ENCODE results near the gene MARK1.

The MARK1 gene

DNA sequence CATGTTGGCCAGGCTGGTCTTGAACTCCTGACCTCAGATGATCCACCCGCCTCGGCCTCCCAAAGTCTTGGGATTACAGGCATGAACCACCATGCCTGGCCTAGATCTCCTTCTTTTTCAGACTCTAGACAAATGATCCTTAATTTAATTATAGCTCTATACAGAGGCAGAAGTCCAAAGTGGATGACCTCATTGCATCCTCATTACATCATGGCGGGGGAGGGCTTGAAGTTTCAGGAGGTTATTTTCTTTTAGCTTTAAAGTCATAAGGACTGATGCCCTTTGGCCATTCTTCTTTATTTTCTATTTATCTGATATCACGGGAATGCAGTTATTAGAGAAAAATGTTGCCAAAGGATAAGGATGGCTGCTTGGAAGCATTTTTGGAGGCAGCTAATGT is 14.1 kb upstream of the MARK1 start (continued):
- TF ChIP-seq ZNF366 (tag by site-specific recombination; conservative IDR thresholded peaks at IDR 0.05) = 0 out of 2 replicates have a peak, but pooled peaks have one; percentile 55

DNA sequence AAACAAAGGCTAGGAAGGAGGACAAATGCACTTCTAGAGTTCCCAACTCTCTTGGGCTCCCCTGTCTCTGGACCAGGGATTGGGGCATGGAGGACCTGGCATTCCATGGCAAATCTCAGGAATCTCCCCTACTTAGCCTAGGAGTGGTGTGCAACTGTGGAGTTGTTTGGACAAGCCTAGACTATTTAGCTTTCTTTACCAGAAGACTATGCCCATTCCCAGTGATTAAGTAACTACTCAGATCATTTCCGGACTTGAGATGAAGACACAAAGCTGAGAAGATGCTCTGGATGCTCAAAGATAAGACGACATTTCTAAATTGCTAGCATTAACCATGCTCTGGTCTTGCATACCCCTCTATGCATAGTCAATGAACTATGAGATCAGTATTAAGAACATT is 13.7 kb upstream of the MARK1 start:
- H3K4me3 ChIP-seq (ENCODE audit: low read depth, low read length) = no peak overlapping the region
- no peaks in the 10 kb centered on the region for H3K9me3 ChIP-seq (ENCODE audit: control insufficient read depth, insufficient read depth, low read depth, low read length)
- 0 out of 2 replicates have a peak, but pooled peaks have one; percentile 49 for TF ChIP-seq ZNF157 (tag by site-specific recombination; IDR thresholded peaks at IDR 0.05)
- no peak for TF ChIP-seq MZF1 (tag by site-specific recombination; IDR thresholded peaks at IDR 0.05; ENCODE audit: borderline replicate concordance)
- H3K27ac ChIP-seq (ENCODE audit: extremely low read depth, low read depth, low read length) = no peak overlapping the region
- ChIA-PET POLR2A (no interaction called here), CTCF (interaction anchor here (1.2 kb wide), 2 partner anchors 16 to 263 kb away, joined by 4 to 5 read pairs; no protein-coding TSS in a partner anchor)
- H3K4me1 ChIP-seq (ENCODE audit: control insufficient read depth, insufficient read depth, low read length) = no peaks in the 10 kb centered on the region
- no peaks in the 10 kb centered on the region for H3K36me3 ChIP-seq (ENCODE audit: control insufficient read depth in 2 of 2, insufficient read depth in 1 of 2, low read length in 2 of 2)

DNA sequence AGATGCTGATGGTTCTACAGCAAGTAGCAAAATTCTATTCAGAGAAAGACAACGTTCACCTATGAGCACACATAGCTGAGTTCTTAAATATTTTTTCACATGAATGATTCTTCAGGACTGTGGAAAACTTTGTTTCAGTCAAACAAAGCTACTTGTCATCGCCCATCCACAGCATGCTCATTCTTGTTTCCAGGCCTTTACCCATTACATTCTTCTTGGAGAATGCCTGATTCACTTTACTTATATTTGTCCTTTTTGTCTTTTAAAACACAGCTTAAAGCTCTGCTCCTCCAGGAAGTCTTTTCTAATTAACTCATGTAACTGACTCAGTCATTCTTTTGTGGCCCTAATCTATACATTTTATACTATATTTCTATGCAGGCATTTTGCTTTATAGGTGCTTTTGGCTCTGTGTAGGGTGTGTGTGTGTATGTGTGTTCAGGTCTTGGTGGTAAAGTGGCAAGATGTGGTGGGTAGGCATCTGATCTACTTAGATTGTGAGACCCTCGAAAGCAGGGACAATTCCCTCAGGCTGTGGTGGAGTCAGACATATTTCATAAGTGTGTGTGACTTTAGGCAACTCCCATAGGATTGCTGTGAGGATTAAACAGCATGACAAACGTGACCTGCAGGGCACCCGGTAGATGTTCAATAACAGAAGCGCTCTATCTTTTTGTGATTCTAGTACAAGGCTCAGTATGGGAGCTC is 11.8 kb upstream of the MARK1 start:
- ChIA-PET CTCF (no interaction called here), POLR2A (no interaction called here)
- Histone ChIP-seq H3K27ac (ENCODE audit: extremely low read depth, low read depth, low read length) (no peak overlapping the region), H3K9me3 (ENCODE audit: control insufficient read depth, insufficient read depth, low read depth, low read length) (no peaks in the 10 kb centered on the region), H3K4me1 (ENCODE audit: control insufficient read depth, insufficient read depth, low read length) (no peaks in the 10 kb centered on the region), H3K4me3 (ENCODE audit: low read depth, low read length) (no peak overlapping the region), H3K36me3 (ENCODE audit: control insufficient read depth in 2 of 2, insufficient read depth in 1 of 2, low read length in 2 of 2) (no peaks in the 10 kb centered on the region)
- TF ChIP-seq ZSCAN23 (tag by site-specific recombination; IDR thresholded peaks at IDR 0.05) (no peak), ZNF311 (tag by site-specific recombination; IDR thresholded peaks at IDR 0.05; ENCODE audit: borderline replicate concordance) (no peak), ZNF626 (tag by site-specific recombination; IDR thresholded peaks at IDR 0.05) (no peak), SCRT2 (tag by site-specific recombination; IDR thresholded peaks at IDR 0.05) (no peak), ZNF548 (tag by site-specific recombination; IDR thresholded peaks at IDR 0.05) (no peak), ZNF621 (tag by site-specific recombination; IDR thresholded peaks at IDR 0.05) (no peak), KLF1 (tag by site-specific recombination; IDR thresholded peaks at IDR 0.05) (no peak), ZNF214 (tag by site-specific recombination; IDR thresholded peaks at IDR 0.05; ENCODE audit: borderline replicate concordance) (no peak), HOXA7 (CRISPR knock-in tag; IDR thresholded peaks at IDR 0.05; ENCODE audit: borderline replicate concordance) (no peak), ZNF585B (tag by site-specific recombination; IDR thresholded peaks at IDR 0.05) (no peak), ZNF785 (tag by site-specific recombination; IDR thresholded peaks at IDR 0.05) (no peak)
- TF ChIP-seq, protein P1, sequence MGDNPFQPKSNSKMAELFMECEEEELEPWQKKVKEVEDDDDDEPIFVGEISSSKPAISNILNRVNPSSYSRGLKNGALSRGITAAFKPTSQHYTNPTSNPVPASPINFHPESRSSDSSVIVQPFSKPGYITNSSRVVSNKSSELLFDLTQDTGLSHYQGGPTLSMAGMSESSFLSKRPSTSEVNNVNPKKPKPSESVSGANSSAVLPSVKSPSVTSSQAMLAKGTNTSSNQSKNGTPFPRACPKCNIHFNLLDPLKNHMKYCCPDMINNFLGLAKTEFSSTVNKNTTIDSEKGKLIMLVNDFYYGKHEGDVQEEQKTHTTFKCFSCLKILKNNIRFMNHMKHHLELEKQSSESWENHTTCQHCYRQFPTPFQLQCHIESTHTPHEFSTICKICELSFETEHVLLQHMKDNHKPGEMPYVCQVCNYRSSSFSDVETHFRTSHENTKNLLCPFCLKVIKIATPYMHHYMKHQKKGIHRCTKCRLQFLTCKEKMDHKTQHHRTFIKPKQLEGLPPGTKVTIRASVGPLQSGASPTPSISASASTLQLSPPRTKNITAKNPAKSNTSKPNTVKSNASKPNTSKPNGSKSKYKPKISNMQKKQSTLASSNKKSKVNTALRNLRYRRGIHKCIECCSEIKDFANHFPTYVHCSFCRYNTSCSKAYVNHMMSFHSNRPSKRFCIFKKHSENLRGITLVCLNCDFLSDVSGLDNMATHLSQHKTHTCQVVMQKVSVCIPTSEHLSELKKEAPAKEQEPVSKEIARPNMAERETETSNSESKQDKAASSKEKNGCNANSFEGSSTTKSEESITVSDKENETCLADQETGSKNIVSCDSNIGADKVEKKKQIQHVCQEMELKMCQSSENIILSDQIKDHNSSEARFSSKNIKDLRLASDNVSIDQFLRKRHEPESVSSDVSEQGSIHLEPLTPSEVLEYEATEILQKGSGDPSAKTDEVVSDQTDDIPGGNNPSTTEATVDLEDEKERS (tag by site-specific recombination; IDR thresholded peaks at IDR 0.05) = no peak

DNA sequence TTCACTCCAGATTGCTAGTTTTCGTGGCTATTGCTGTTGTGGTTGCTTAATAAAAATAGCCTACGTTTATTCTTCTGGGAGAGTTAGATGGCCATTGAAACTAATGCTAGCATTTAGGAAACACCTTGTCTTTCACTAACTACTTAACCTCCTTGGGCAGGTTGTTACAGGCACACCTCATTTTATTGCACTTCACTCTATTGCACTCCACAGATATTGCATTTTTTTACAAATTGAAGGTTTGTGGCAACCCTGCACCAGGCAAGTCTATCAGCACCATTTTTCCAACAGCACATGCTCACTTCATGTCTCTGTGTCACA is 11.3 kb upstream of the MARK1 start:
- no peaks in the 10 kb centered on the region; the same call in 1 of the 2 replicates for H3K4me1 ChIP-seq (ENCODE audit: control insufficient read depth, insufficient read depth, low read length)
- ChIA-PET CTCF (interaction anchor here (0.8 kb wide), 1 partner anchor 260 kb away, joined by 3 read pairs; no protein-coding TSS in a partner anchor), POLR2A (no interaction called here)
- H3K9me3 ChIP-seq (ENCODE audit: control insufficient read depth, insufficient read depth, low read depth, low read length) = no peaks in the 10 kb centered on the region
- H3K4me3 ChIP-seq (ENCODE audit: low read depth, low read length) = no peak overlapping the region
- H3K36me3 ChIP-seq (ENCODE audit: control insufficient read depth in 2 of 2, insufficient read depth in 1 of 2, low read length in 2 of 2) = no peaks in the 10 kb centered on the region
- H3K27ac ChIP-seq (ENCODE audit: extremely low read depth, low read depth, low read length) = no peak overlapping the region
- TF ChIP-seq, protein P2, sequence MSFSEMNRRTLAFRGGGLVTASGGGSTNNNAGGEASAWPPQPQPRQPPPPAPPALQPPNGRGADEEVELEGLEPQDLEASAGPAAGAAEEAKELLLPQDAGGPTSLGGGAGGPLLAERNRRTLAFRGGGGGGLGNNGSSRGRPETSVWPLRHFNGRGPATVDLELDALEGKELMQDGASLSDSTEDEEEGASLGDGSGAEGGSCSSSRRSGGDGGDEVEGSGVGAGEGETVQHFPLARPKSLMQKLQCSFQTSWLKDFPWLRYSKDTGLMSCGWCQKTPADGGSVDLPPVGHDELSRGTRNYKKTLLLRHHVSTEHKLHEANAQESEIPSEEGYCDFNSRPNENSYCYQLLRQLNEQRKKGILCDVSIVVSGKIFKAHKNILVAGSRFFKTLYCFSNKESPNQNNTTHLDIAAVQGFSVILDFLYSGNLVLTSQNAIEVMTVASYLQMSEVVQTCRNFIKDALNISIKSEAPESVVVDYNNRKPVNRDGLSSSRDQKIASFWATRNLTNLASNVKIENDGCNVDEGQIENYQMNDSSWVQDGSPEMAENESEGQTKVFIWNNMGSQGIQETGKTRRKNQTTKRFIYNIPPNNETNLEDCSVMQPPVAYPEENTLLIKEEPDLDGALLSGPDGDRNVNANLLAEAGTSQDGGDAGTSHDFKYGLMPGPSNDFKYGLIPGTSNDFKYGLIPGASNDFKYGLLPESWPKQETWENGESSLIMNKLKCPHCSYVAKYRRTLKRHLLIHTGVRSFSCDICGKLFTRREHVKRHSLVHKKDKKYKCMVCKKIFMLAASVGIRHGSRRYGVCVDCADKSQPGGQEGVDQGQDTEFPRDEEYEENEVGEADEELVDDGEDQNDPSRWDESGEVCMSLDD (tag by site-specific recombination; IDR thresholded peaks at IDR 0.05) = no peak
- TF ChIP-seq, protein P3, sequence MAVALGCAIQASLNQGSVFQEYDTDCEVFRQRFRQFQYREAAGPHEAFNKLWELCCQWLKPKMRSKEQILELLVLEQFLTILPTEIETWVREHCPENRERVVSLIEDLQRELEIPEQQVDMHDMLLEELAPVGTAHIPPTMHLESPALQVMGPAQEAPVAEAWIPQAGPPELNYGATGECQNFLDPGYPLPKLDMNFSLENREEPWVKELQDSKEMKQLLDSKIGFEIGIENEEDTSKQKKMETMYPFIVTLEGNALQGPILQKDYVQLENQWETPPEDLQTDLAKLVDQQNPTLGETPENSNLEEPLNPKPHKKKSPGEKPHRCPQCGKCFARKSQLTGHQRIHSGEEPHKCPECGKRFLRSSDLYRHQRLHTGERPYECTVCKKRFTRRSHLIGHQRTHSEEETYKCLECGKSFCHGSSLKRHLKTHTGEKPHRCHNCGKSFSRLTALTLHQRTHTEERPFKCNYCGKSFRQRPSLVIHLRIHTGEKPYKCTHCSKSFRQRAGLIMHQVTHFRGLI (tag by site-specific recombination; IDR thresholded peaks at IDR 0.05) = no peak
- TF ChIP-seq ZNF768 (tag by site-specific recombination; IDR thresholded peaks at IDR 0.05) = no peak
- TF ChIP-seq ZNF76 (tag by site-specific recombination; IDR thresholded peaks at IDR 0.05; ENCODE audit: borderline replicate concordance, low read depth) = no peak
- TF ChIP-seq, protein P1 (tag by site-specific recombination; IDR thresholded peaks at IDR 0.05) = no peak

All from HEK293 (cell line).